Esophagus squamous epithelium (tissue), 5 donors: ENCODE measurements around the gene BCL2L1. TPM values are rescaled to one million over a fixed set of nuclear protein-coding genes. Genes with fewer than 3 reads are reported as not detected.

ENCODE experiments used
- DNase-seq: peaks from one replicate; lab custom pipeline; 2025; lab: John Stamatoyannopoulos, UW
- H3K27ac ChIP-seq, 4 donors: fragments of 200-600 bp; sonication (generic); one replicate each; pipeline ENCODE4 v1.5.1; 2016 to 2019; ENCODE audit warnings: mild to moderate bottlenecking in 1 of 4
- H3K27me3 ChIP-seq, 4 donors: fragments of 200-600 bp; sonication (generic); 1 replicate in 3 of 4; 2 replicates in 1 of 4; pipeline versions ENCODE4 v1.5.1 to v1.6.0; 2017 to 2021; ENCODE audit warnings: antibody characterized with exemption in 1 of 4
- H3K36me3 ChIP-seq, 3 donors: fragments of 200-600 bp; sonication (generic); one replicate each; pipeline ENCODE4 v1.5.1; 2016 to 2019
- H3K4me1 ChIP-seq, 3 donors: fragments of 200-600 bp; sonication (generic); one replicate each; pipeline ENCODE4 v1.5.1; 2017 to 2019
- H3K4me3 ChIP-seq, 4 donors: fragments of 200-600 bp; sonication (generic); 1 replicate in 3 of 4; 2 replicates in 1 of 4; pipeline ENCODE4 v1.5.1; 2016 to 2019; ENCODE audit warnings: mild to moderate bottlenecking in 2 of 4, moderate library complexity in 1 of 4
- H3K9me3 ChIP-seq, 3 donors: fragments of 200-600 bp; sonication (generic); one replicate each; pipeline ENCODE4 v1.5.1; 2016 to 2019
- POLR2A ChIP-seq, 4 donors: fragments of 450-650 bp; IDR thresholded peaks; one replicate each; pipeline ENCODE4 v1.6.1; 2017; ENCODE audit warnings: antibody characterized with exemption in 4 of 4, mild to moderate bottlenecking in 4 of 4, moderate library complexity in 3 of 4
- WGBS, 2 donors: methylation state at CpG; one replicate each; pipeline ENCODE4 v1.1.5; 2018; 5-methylcytosine and 5-hydroxymethylcytosine counted together
- intact Hi-C: fragments of 100-400 bp; cut with DNase I; formaldehyde crosslinking; loops from one replicate; pipeline ENCODE4 v1.15.0; 2022
- total RNA-seq, 4 donors: library from RNA; depleted of rRNA; stranded (reverse); fragments of >200 nt; gene quantifications; one replicate each; pipeline ENCODE4 v1.1.0, GENCODE V29; 2016
- TF ChIP-seq, protein P1 (sequence below), 6 experiments: fragments of 450-650 bp in 4 of 6; fragments of 200-600 bp in 2 of 6; sonication (generic) in 2 of 6; IDR thresholded peaks; one replicate each; pipeline ENCODE4 v1.5.1; 2016 to 2019; ENCODE audit warnings: antibody characterized with exemption in 6 of 6, mild to moderate bottlenecking in 4 of 6, moderate library complexity in 4 of 6
- donor health status: DM: yes; HTN: yes; CAD: no.

Gene BCL2L1
- total RNA-seq, 4 donors from 2014 or later, result 65.4 to 105 (median 90.1) TPM

DNA sequence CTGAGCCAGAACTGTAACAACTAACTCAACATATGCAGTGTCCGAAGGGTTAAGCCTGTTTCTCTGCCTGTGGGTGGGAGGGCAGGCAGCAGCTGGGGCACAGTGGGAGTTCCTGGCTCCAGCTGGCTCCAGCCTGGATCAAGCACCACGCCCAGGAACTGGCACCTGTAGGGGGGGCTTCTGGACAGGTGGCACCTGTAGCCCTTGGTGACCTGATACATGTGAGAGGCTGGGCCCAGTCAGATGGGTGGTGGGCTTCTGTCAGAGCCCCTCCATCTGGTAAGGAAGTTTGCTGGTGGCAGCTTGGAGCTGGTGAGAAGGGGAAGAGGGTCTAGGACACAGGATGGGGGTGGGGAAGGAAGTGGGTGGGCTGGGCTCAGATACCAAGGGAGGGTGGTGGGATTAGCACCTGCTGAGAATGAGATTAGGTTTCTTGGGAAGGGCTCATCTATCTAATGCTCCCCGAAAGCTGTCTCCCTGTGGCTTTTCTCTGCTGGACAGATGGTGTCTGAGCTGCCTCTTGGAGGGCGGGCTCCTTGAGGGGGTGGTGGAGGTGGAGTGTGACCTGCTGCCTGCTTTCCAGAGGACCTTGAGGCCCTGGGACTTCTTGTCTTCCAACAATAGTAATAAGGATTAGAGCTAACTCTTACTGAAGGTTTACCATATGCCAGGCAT is 28.5 kb downstream of the BCL2L1 start:
- 70 to 79% methylated on average over 4 of the region's 4 CpGs for WGBS, 2 donors
- Histone ChIP-seq H3K27me3 (no peaks in the 10 kb centered on the region), H3K36me3 (peaks cover 0 to 59% (median 0%) of the 10 kb centered on the region in 3 donors), H3K9me3 (no peaks in the 10 kb centered on the region), H3K4me3 (no peak overlapping the region), H3K4me1 (peaks cover 14 to 74% (median 20%) of the 10 kb centered on the region in 3 donors), H3K27ac (peak overlapping the region in 2 of 4 donors; percentile 11 to 42)
- DNase-seq, result no peak
- no peak for TF ChIP-seq POLR2A (IDR thresholded peaks at IDR 0.05)
- TF ChIP-seq, protein P1, sequence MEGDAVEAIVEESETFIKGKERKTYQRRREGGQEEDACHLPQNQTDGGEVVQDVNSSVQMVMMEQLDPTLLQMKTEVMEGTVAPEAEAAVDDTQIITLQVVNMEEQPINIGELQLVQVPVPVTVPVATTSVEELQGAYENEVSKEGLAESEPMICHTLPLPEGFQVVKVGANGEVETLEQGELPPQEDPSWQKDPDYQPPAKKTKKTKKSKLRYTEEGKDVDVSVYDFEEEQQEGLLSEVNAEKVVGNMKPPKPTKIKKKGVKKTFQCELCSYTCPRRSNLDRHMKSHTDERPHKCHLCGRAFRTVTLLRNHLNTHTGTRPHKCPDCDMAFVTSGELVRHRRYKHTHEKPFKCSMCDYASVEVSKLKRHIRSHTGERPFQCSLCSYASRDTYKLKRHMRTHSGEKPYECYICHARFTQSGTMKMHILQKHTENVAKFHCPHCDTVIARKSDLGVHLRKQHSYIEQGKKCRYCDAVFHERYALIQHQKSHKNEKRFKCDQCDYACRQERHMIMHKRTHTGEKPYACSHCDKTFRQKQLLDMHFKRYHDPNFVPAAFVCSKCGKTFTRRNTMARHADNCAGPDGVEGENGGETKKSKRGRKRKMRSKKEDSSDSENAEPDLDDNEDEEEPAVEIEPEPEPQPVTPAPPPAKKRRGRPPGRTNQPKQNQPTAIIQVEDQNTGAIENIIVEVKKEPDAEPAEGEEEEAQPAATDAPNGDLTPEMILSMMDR (IDR thresholded peaks at IDR 0.05), result no peak
- intact Hi-C loops, result no loop called here

DNA sequence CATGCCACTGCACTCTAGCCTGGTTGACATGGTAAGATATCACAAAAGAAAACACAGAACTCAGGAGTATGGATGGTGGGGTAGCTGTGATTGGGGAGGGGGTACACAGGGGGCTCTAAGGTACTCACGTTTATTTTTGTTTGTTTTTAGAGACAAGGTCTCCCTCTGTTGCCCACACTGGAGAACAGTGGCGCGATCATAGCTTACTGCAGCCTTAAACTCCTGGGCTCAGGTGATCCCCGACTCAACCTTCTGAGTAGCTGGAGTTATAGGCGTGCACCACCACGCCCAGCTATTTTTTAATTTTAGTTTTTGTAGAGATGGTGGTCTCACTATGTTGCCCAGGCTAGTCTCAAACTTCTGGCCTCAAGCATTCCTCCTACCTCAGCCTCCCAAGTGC is 29.3 kb downstream of the BCL2L1 start:
- H3K36me3 ChIP-seq, result peaks cover 0 to 63% (median 0%) of the 10 kb centered on the region in 3 donors
- intact Hi-C loops, result no loop called here
- no peak for DNase-seq
- H3K27ac ChIP-seq, result no peak overlapping the region
- H3K27me3 ChIP-seq, result no peaks in the 10 kb centered on the region
- TF ChIP-seq POLR2A (IDR thresholded peaks at IDR 0.05), result no peak
- TF ChIP-seq, protein P1 (IDR thresholded peaks at IDR 0.05), result no peak
- H3K4me3 ChIP-seq, result no peak overlapping the region
- peaks cover 7 to 67% (median 13%) of the 10 kb centered on the region in 3 donors for H3K4me1 ChIP-seq
- 84 to 86% methylated on average over 6 of the region's 6 CpGs for WGBS, 2 donors
- no peaks in the 10 kb centered on the region for H3K9me3 ChIP-seq

DNA sequence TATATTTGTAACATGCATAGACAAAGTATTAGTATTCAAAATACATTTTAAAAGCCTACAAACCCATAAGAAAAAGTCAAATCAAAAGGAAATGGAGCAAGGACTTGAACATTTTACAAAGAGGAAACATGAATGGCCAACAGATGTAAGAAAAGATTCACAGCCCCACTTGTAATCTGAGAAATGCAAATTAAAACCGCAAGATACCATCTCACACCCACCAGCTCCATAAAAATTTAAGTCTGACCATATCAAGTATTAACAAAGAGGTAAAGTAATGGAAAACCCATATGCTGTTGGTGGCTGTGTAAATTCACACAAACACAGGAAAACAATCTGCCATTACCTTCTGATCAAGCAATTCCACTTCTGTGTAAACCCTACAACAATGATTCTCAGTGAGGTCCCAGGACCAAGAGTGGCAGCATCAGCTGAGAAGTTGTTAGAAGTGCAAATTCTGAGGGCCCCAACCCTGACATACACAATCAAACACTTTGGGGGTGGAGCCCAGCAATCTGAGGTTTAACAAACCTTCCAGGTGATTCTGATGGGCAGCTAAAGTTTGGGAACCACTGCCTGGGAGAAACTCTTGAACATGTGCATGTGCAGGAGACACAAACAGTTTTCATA is 30.9 kb downstream of the BCL2L1 start:
- Histone ChIP-seq H3K4me3 (no peak overlapping the region), H3K36me3 (peaks cover 0 to 80% (median 0%) of the 10 kb centered on the region in 3 donors), H3K4me1 (peaks cover 6 to 61% (median 10%) of the 10 kb centered on the region in 3 donors), H3K9me3 (no peaks in the 10 kb centered on the region), H3K27ac (peak overlapping the region in 1 of 4 donors; percentile 44), H3K27me3 (no peaks in the 10 kb centered on the region)
- DNase-seq, result no peak
- WGBS, 2 donors, result 44 to 72% methylated on average over 1 of the region's 1 CpG
- TF ChIP-seq, protein P1 (IDR thresholded peaks at IDR 0.05), result no peak
- no peak for TF ChIP-seq POLR2A (IDR thresholded peaks at IDR 0.05)
- intact Hi-C loops, result no loop called here

DNA sequence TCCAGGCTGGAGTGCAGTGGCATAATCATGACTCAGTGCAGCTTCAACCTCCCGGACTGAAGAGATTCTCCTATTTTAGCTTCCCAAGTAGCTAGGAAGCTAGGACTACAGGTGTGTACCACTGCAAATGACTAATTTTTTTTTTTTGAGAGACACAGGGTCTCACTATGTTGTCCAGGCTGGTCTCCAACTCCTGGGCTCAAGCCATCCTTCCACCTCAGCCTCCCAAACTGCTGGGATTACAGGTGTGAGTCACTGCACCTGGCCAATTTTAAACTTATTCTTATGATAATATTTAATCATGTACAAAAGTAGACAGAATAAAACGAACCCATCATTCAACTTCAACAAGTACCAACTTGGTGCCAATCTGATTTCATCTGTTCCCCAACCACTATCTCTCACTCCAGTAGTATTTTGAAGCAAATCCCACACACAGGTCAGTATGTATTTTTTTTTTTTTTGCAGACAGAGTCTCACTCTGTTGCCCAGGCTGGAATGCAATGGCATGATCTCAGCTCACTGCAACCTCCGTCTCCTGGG is 32.5 kb downstream of the BCL2L1 start:
- Histone ChIP-seq H3K36me3 (peaks cover 0 to 78% (median 0%) of the 10 kb centered on the region in 3 donors), H3K27me3 (no peaks in the 10 kb centered on the region), H3K4me1 (peaks cover 4 to 58% (median 6%) of the 10 kb centered on the region in 3 donors), H3K27ac (no peak overlapping the region), H3K4me3 (no peak overlapping the region), H3K9me3 (no peaks in the 10 kb centered on the region)
- intact Hi-C loops, result no loop called here
- TF ChIP-seq POLR2A (IDR thresholded peaks at IDR 0.05), result no peak
- TF ChIP-seq, protein P1 (IDR thresholded peaks at IDR 0.05), result no peak
- DNase-seq, result no peak
- WGBS, 2 donors, result 60 to 79% methylated on average over 3 of the region's 3 CpGs

DNA sequence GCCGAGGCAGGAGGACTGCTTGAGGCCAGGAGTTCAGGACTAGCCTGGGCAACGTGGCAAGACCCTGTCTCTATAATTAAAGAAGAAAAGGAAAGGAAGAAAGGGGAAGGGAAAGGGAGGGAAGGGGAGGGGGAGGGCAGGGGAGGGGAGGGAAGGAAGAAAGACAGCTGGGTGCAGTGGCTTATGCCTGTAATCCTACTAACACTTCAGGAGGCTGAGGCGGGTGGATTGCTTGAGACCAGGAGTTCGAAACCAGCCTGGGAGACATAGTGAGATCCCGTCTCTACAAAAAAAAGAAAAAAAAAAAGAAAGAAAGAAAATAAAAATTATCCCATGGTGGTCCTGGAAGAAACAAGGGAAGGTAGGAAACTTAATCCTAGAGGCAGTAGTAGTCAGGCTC is 33.5 kb downstream of the BCL2L1 start:
- Histone ChIP-seq H3K4me3 (no peak overlapping the region), H3K4me1 (peaks cover 3 to 58% (median 12%) of the 10 kb centered on the region in 3 donors), H3K27ac (no peak overlapping the region), H3K36me3 (peaks cover 0 to 77% (median 0%) of the 10 kb centered on the region in 3 donors), H3K9me3 (no peaks in the 10 kb centered on the region), H3K27me3 (no peaks in the 10 kb centered on the region)
- 84 to 87% methylated on average over 5 of the region's 5 CpGs for whole genome bisulfite sequencing, 2 donors
- TF ChIP-seq, protein P1 (IDR thresholded peaks at IDR 0.05), result no peak
- no peak for TF ChIP-seq POLR2A (IDR thresholded peaks at IDR 0.05)
- DNase-seq, result no peak
- intact Hi-C loops, result no loop called here
